HG02571 (cell line): Measurements from ENCODE around the gene PPP1R9B.
A peak's percentile ranks its signal among the peaks of the same experiment; 100 is the strongest.

Experiments used
- ATAC-seq: cut with Tn5 transposase; IDR thresholded peaks from one replicate; pipeline ENCODE4 v1.9.1; 2021; ENCODE audit warnings: mild to moderate bottlenecking, moderate library complexity; ENCODE audit not compliant: unreplicated experiment

The PPP1R9B gene

DNA sequence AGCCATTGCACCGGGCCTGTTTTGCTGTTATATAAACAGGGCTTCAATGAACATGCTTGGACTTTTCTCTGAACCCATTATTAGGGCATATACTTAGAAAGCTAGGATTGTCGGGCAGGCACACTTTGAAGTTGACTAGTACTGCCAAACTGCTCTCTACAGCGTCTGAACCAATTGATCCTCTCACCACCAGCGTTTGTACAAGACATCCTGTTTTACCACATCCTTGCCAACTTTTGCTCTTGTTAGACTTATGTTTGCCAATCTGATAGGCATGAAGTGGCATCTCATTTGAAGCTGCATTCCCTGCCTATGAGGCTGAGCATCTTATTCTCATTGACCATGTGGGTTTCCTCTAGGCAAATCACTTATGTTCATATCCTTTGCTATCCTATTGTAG is 7.4 kb upstream of the PPP1R9B start:
- no peak for ATAC-seq

DNA sequence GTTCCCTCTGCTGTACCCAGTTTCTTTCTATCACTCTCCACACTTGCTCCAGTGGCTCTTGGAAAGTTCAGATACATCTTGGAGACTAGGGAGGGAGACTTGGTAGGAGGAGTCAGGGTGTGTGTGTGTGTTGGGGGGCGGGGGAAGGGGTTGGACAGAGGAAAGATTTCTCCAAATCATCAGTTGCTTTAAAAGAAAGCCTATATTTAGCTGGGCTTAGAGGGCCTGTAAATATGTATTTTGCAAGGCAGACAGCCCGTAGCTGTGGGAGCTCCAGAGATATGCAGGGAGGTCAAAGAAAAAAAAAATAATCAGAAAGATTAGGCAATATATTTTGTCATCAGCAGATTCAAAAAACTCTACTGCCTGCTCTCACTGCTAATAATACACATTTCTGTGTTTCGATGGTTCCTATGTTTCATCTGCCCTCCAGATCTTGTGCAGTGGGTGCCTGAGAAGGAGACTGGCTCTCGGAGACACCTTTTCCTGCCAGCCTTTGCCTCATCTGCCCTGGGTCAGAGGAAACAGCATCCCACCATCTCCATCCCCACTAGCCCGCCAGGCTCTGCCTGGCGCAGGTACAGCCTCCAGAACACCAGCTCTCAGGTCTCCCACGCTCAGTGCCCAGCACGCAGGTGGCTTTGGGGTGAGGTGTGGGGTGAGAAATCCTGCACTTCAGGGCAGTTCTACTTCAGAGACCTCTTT is 4.8 kb upstream of the PPP1R9B start:
- ATAC-seq = no peak

GRCh38 chr17:50154604-50155003 is 4.1 kb upstream of the PPP1R9B start:
- peak; percentile 45 for ATAC-seq

DNA sequence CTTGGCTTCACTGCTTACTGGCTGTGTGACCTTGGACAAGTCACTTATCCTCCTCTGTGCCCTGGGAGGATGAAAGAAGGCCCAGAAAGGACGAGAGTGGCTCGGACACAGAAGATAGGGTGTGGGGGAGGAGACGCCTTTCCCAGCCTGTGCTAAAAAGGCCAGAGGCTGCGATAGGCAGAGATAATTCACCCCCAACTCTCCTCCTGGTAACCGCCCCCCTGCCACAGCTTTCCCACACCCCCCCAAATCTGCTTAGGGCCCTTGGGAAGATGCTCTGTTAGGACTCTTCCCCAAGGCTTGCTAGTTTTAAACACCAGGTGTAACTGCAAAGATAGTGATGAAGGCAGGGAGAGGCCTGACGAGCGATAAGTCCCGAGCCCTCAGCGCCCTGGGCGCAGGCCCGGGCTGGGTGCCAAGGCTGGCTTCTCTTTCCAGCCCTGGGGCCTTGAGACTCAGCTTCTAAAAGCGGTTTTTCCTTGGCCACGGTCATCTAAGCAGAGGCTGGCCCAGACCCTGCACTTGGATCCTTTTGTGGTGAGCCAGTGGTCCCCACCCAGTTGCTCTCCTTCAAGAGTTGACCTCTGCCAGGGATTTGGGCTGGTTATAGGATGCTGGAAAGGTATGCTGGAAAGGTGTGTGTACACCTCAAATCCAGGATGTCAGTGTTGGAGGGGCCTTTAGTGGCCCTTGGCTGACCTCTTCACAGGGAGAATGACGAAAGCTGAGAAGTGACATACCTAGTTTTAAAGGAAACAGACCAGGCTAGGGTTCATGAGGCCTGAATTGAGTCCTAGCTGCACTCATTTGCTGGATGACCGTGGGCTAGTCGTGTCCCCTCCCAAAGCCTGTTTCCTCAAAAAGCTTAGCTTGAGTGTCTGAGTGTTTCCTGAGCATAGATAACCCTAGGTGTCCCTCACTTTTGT is 3.4 kb upstream of the PPP1R9B start:
- no peak for ATAC-seq

GRCh38 chr17:50152736-50153135 is 2.3 kb upstream of the PPP1R9B start:
- ATAC-seq = no peak

DNA sequence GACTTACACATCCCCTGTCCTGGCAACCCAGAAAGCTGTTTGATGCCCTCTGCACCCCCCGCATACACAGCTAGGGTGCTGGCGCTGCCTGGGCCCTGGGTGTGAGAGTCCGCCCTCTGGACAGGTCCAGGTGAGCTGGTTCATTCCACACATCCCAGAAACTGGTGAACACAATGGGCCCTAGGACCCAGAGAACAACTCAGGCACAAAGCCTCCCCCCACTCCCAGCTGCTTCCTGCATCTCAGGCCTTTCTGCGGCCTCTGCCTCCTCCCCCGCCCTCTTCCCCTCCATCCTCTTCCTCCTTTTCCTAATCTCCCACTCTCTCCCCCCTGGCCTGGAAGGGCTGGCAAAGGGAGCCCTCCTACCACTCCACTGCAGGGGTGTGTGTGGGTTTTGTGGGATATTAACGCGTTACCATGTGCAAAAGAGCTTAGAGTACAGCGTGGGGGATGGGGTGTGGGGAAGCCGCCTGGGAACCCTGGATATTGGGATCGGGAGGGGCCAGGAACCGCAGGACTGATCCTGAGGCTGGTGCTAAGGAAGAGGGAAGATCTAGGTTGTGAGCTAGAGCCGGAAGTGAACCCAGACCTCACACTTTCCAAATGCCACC is 1.6 kb upstream of the PPP1R9B start:
- no peak for ATAC-seq

DNA sequence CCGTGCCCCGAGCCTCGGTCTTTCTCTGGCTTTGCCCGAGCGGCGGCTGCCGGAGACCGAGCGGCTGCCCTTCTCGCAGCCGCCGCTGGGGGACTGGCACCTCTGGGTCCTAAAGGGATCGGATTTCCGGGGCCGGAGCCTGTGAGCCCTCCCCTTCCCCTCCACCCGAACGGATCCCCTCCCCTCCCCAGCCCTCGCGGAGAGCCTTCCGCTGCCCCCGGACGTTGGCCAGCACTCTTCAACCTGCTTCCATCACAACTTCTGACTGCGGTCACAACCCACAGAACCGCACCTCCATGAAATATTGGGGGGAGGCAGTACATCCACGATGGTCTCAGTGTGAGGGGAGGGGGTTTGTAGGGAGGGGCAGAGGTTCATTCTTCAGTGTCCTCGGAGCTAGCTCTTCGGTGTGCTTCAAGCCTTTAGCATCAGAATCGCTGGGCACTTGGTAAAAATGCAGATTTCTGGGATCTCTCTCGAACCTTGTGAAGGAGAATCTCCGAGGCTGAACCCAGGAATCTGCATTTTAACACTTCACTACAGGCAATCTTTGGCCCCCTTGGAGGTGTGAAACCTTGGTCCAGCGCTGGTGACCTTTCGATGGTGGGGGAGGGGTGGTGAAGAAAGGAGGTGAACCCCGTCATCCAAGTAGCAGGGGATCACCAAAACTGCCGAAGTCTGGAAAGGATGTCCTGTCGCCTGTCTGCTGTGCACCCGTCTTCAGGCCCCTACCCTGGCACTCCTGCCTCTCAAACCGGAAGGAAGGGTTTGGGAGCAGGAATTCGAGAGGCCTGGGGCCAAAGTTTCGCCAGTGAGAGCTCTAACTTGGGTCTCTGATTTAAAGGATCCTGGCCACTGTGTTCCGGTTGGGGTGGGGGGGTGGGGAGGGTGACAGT is 812 bp upstream of the PPP1R9B start:
- peak; percentile 27 for ATAC-seq

DNA sequence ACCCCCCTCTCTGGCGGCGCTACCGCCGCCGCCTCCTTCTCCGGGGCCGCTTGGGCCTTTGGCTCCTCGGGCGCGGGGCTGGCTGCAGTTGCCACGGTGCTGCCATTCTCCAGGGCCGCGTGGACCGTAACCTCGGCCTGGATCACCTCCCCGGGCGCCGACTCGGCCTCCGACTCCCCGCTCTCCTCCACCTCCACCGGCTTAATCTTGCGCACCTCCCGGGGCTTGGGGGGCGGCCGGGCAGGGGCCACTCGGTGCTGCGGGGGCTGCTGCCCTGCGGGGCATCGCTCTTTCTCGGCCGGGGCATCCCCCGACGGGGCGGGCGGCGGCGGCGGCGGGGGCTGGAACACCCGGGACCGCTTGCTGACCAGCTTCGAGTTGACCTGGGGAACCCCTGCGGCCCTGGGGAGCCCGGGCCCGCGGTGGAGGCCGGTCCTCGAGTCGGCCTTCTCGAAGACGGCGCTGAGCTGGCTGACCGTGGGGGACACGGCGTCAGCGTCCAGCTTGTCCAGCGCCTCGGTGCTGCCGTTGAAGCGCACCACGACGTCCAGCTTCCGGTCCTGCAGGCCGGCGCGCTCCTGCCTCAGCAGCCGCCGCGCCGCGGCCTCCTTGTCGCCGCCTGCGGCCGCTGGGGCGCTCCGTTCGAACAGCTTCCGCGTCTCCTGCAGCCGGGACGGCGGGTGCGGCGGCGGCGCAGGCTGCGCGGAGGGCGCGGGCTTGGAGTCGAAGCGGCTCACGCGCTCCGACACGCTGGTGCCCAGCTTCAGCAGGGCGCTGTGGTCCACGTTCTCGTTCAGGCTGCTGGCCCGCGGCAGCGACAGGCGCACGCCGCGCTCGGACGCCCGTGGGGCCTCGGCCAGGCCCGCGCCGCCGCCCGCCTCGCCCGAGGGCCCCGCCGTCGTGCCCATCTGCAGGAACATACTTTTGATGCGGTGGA is 792 bp downstream of the PPP1R9B start:
- ATAC-seq = no peak

- ATAC-seq = no peak
These were observed 1.4 kb downstream of the PPP1R9B start for GRCh38 chr17:50149091-50149416.

- ATAC-seq = no peak
These were observed 2.0 kb downstream of the PPP1R9B start for GRCh38 chr17:50148226-50149090.

DNA sequence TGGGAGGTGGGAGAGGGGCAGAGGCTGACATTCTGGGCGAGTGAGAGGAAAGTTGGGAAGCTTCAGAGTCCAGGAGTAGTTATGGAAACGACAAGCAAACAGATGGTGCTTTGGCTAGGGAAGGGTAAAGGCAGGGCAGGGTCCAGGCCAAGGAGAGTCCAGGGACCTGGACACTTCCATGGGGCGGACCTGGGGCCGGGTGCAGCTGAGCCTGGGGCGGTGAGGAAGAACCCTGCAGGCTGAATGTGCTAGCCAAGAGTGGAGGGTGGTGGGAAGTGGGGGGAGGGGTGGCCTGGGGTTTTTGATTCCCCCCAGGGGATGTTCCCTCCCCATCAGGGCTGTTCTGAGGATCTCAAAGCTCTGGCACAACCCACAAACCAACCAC is 2.6 kb downstream of the PPP1R9B start:
- no peak for ATAC-seq

DNA sequence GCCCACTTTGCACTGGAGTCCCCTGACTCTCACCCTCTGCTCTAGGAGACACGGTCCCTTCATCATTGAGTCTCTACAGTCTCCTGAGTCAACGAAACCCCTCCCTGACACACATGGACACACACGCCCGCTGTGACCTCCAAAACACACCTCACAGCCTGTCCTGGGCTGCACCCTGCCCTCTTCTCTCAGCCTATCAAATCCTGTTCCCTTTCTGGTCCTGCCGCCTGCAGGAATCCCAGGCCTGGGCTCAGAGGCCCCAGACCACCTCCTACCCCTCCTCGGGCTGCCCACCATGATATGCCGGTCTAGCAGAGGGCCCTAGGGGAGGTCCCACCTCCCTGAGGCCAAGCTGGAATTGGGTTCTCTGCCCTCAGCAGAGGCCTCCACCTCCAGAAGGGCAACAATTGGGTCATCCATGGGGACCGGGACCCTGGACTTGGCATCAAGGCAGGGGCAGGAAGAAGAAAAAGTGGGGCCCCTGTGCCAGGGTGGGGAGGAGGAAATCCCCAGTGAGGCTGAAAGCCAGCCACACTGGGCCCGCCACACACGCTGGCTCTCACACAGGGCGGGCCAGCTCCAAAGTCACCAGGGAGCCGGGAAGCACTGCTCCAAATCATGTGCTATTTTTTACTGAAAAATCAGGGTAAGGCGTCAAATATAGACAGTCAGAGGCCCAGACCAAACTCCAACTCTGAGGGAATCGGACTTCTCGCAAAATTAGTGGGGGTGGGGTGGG is 3.4 kb downstream of the PPP1R9B start:
- ATAC-seq = no peak

- no peak for ATAC-seq
These were observed 4.1 kb downstream of the PPP1R9B start for GRCh38 chr17:50146230-50146926.

DNA sequence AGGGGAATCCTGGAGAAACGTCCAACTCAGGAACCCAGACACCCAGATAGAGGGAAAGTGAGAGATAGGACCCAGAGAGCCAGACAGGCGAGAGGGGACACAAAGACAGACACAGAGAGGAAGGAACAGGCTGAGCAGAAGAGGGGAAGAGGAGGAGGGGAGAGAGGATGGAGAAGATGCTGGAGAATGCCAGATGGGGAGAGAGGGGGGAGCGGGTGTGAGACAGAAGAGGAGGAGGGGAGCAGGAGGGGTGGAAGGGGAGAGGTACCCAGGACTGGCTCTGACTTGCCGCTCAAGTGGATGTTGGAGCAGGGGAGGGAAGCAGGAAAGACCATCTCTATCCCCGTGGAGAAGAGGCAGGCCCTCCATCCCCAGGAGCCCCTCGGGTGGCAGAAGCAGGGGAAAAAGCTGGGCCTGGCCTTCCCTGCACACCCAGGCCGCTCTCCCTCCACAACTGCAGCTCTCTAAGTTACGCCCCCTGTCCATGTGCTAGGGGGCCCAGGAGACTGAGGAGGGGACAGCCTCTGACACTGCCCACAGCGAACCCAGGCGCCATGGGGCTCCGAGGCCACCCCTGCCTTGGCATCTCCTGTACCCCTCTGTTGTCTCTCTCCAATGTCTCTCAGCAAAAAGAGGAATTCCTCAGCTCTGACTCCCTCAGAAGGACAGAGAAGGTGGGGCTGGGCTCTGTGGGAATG is 4.8 kb downstream of the PPP1R9B start:
- no peak for ATAC-seq

- no peak for ATAC-seq
These were observed 5.5 kb downstream of the PPP1R9B start for GRCh38 chr17:50144845-50145531.

DNA sequence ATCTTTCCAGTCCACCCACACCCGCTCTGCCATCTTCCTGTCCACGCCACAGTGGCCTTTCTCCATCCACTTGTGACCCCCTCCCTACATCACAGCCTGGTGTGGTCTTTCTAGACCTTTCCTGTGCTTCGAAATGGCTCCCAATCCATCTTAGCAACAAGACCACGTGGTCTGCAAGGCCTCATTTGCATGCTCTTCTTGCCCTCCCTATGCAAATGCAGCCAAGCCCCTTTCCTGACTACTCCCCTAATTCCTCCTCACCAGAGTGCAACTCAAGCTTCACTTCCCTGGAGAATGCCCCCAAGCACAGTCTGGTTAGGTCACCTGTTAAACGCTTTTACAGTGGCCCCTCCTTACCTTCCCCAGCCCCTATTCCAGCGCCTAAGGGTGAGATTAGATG is 6.1 kb downstream of the PPP1R9B start:
- ATAC-seq = no peak
